ENCODE data around the gene JMJD4.

JMJD4 gene, protein sequence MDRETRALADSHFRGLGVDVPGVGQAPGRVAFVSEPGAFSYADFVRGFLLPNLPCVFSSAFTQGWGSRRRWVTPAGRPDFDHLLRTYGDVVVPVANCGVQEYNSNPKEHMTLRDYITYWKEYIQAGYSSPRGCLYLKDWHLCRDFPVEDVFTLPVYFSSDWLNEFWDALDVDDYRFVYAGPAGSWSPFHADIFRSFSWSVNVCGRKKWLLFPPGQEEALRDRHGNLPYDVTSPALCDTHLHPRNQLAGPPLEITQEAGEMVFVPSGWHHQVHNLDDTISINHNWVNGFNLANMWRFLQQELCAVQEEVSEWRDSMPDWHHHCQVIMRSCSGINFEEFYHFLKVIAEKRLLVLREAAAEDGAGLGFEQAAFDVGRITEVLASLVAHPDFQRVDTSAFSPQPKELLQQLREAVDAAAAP

DNA sequence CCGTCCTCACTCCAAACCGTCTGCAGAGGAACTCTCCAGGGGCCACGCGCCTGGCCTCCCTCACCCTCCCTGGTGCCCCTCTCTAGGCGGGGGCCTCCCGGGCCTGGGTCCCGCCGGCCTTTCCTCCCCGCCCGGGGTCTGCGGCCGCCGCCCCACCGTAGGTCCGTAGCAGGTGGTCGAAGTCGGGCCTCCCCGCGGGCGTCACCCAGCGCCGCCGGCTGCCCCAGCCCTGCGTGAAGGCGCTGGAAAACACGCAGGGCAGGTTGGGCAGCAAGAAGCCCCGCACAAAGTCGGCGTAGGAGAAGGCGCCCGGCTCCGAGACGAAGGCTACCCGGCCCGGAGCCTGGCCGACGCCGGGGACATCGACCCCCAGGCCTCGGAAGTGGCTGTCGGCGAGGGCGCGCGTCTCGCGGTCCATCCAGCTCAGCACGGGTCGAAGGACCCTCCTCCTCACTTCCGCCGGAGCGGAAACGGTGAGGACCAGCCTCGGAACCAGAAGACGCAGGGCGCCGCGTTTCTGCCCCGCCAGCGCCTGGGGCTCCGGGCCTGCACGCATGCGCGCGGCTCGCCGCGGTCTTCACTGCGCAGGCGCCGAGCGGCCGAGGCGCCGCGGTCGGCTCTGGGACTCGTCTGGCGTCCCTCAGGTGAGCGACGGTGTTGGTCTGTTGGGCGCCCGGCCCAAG, at the start of gene JMJD4, which contains the start of gene SNAP47:
Gene JMJD4 (minus strand): TSS at position 447 of the 683 bp plus-strand sequence. CDS start 29 bp downstream, at position 418.
Gene SNAP47 (plus strand): TSS at position 580 of the 683 bp plus-strand sequence. CDS start 12,302 bp downstream, outside the sequence.
- in situ Hi-C loops (cut with MboI; ENCODE audit: low sequenced_read_pairs), result no loop called here

- in situ Hi-C loops (cut with MboI; ENCODE audit: low sequenced_read_pairs), result no loop called here
Measured at GRCh38 chr1:227782226-227782625, 47.1 kb upstream of the JMJD4 start.

DNA sequence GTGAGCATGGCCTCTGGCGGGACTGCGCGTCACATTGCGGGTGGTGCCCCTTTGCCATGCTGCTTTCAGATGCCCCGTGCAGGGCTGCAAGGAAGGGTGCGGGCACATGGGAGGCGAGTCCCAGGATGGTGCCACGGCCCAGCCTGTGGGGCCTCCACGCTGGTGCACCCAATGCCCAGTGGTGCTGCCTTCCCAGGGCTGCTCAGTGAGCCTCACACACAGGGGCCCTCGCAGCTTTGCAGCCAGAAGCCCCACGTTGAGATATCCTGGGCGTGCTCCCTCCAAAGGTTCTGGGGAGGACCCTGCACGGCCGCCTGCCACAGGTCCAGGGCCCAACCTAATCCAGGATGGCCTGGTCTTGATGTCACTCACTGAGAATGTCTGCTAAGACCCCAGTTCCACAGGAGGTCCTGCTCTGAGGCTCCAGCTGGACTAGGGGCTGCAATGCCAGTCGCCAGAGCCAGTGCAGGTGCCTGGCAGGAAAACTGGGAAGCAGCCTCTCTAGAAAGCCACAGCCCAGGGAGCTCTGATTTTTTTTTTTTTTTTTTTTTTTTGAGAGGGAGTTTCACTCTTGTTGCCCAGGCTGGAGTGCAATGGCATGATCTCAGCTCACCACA, 46.3 kb upstream of the JMJD4 start:
- in situ Hi-C loops (cut with MboI; ENCODE audit: low sequenced_read_pairs), result no loop called here

- in situ Hi-C loops (cut with MboI; ENCODE audit: low sequenced_read_pairs), result no loop called here
Measured at GRCh38 chr1:227780101-227781044, 45.3 kb upstream of the JMJD4 start.

DNA sequence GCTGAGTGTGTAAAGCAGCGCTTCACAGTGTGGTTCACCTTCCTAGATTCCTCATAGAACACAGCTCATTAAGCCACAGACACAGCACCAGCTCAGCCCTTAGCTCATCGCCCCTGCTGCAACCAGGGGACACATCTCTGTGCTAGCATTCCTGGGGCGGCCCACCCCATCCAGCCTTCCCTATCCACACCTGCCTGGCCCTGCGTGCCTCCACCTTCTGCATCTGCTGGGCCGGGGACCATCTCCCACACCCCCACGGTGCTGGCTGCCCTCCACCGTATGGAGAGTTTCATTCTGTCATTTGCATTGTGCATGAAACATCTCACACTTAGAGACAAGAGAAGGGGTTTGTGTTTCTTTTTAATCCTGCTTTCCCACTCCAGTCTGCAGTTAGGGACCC, 44.6 kb upstream of the JMJD4 start:
- in situ Hi-C loops (cut with MboI; ENCODE audit: low sequenced_read_pairs), result no loop called here

- in situ Hi-C loops (cut with MboI; ENCODE audit: low sequenced_read_pairs), result no loop called here
Measured at GRCh38 chr1:227779021-227779441, 43.9 kb upstream of the JMJD4 start.

DNA sequence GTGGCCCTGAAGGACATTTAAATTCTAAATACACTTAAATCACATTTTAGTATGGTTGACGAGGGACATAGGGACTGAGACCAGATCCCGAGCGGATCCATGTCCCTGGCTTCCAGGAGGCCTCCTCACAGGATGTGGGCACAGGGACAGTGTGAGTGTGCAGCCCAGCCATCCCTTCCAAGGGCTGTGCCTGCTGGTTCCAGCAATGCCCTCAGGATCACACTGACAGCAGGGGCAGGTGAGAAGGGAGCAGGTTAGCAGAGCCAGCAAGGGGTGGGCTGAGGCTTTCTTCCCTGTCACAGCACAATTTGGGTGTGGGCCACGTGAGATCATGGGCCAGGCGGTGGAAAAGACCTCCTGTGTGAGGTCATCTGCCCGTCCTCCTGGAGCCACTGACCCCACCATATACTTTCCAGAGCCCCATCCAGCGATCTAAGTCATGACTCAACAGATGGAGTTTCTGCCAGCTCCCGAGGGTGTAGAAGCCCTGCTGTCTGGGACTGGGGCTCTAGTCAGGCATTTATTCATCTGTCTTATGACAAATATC, 43.4 kb upstream of the JMJD4 start:
- in situ Hi-C loops (cut with MboI; ENCODE audit: low sequenced_read_pairs), result no loop called here

GRCh38 chr1:227777646-227778045, 42.5 kb upstream of the JMJD4 start:
- in situ Hi-C loops (cut with MboI; ENCODE audit: low sequenced_read_pairs), result no loop called here

DNA sequence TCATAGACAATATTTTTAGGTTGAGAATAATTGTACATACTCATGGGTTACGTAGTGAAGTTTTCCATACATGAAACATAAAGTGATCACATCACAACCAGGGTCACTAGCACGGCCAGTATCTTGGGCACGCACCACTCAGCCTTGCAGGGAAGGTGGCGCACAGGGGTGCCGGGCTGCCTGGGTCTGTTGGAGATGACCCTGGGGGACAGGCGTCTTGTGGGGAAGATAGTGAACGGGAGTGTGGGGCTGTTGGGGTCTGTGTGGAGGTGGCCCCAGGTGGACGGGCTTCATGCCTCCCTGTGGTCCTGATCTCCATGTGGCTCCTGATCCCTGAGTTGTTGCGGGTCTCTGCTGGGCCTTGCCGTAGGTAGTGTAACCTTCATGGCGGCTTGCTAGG, 42.1 kb upstream of the JMJD4 start:
- in situ Hi-C loops (cut with MboI; ENCODE audit: low sequenced_read_pairs), result no loop called here

GRCh38 chr1:227776331-227776771, 41.2 kb upstream of the JMJD4 start:
- in situ Hi-C loops (cut with MboI; ENCODE audit: low sequenced_read_pairs), result no loop called here

DNA sequence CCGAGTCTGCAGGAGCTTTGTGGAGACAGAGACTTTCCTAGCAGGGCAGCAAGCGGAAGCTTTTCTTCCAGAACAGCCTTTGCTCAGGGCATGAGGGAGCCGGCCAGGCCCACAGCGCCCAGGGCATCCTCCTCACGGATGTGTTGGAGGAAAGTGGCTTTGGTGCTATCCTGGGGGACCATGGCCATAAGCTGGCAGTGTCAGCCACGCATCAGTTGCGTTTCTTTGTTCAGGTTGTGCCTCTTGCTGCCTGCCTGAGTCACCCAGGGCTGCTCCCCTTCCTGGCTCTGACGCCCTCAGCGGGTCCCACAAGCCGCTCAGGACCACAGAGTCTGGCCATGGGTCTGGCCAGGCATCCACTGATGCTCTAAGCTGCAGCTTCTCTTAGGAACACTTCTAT, 40.7 kb upstream of the JMJD4 start:
- in situ Hi-C loops (cut with MboI; ENCODE audit: low sequenced_read_pairs), result no loop called here

DNA sequence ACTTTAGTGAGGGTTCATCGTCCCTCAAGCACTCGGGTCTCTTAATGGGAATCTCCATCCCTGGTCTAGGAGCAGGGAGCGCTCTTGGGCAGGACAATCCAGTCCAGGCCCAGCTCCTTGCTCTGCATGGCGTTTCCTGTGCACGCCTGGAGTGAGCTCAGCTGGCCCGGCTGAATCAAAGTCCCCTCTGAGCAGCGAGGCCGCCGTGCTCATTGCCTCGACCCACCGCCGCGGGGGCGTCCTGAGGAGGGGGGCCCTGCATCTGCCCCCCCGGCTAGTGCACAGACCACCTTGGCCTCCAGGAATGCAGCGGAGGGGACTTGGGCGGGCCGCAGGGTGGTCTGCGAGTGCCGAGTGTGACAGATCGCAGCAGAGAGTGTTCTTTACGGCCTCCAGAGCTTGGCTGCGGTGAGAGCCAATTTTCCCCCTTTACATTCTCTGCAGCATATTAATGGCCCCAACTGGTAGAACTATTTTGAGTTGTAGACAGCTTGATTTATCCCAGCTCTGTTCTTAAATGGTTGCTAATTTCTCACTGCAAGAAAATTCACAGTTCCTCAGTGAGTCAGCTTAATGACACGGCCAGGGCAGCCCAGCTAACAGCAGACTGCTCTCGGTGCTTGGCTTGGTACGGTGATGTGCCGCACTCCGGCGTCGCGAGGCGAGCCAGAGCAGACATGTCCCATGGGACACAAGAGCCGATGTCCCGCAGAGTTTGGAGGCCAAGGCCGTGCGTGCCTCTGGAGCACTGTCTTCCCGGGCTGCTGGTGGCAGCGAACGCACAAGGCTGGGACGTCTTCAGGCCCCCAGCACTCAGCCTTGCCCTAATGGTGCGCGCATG, 39.9 kb upstream of the JMJD4 start:
- in situ Hi-C loops (cut with MboI; ENCODE audit: low sequenced_read_pairs), result loop anchor here (25.0 kb wide), 1 partner anchor 187 kb away; no protein-coding TSS in a partner anchor

DNA sequence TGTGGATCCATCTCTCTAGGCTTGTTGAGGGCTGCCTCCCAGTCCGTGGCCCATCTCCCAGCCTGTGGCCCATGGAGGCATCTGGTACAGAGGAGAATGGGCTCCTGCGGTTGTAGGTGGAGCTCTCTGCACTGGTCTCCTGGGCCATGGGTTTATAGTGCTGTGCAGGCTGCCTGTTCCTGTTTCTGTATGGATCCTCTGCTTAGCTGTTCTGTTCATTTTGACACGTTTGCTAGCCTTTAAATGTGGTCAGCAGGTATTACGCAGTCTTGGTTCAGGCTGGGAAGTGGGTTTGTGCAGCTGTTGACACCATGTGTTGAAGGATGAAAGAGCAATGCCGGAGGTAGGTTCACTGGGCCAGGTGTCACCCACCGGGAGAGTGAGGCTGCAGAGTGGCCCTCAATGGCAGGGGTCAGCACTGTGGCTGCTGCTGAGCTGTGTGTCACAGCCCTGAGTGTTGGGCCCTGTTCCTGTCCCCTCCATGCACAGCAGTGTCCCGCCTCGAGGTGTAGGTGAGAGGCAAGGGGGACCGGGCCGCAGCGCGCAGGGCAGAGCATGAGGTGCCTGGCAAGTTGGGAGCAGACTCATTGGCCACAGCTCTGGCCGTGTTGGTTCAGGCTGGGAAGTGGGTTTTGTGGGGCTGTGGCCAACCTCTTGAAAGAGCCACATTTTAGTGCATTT, 39.1 kb upstream of the JMJD4 start:
- in situ Hi-C loops (cut with MboI; ENCODE audit: low sequenced_read_pairs), result loop anchor here (25.0 kb wide), 1 partner anchor 188 kb away; no protein-coding TSS in a partner anchor

GRCh38 chr1:227773558-227773957, 38.5 kb upstream of the JMJD4 start:
- in situ Hi-C loops (cut with MboI; ENCODE audit: low sequenced_read_pairs), result loop anchor here (25.0 kb wide), 1 partner anchor 189 kb away; no protein-coding TSS in a partner anchor

GRCh38 chr1:227771771-227772170, 36.7 kb upstream of the JMJD4 start:
- in situ Hi-C loops (cut with MboI; ENCODE audit: low sequenced_read_pairs), result loop anchor here (25.0 kb wide), 1 partner anchor 191 kb away; no protein-coding TSS in a partner anchor

GRCh38 chr1:227771326-227771725, 36.2 kb upstream of the JMJD4 start:
- in situ Hi-C loops (cut with MboI; ENCODE audit: low sequenced_read_pairs), result loop anchor here (25.0 kb wide), 1 partner anchor 191 kb away; no protein-coding TSS in a partner anchor

- in situ Hi-C loops (cut with MboI; ENCODE audit: low sequenced_read_pairs), result loop anchor here (25.0 kb wide), 1 partner anchor 191 kb away; no protein-coding TSS in a partner anchor
Measured at GRCh38 chr1:227770812-227771211, 35.7 kb upstream of the JMJD4 start.

- in situ Hi-C loops (cut with MboI; ENCODE audit: low sequenced_read_pairs), result loop anchor here (25.0 kb wide), 1 partner anchor 192 kb away; no protein-coding TSS in a partner anchor
Measured at GRCh38 chr1:227769936-227770494, 34.9 kb upstream of the JMJD4 start.

Measured in HL-60/S4 treated with retinoic acid at 250 ng/mL for 4 days and 3 days (cell line).